ENCODE data around the gene ADNP2.

DNA sequence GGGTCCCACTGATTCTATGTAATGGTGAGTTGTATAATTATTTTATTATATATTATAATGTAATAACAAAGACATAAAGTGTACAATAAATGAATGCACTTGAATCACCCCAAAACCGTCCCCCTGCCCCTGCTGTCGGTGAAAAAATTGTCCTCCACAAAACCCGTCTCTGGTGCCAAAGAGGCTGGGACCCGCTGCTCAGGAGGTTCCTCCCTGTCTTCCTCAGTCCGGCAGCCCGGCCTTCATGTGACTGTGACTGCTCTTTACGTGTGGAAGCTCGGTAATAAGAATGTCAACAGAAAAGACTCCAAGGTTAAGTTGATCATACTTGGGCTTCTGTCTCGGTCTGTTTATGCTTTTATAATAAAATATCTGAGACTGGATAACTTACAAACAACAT is 32.7 kb upstream of the ADNP2 start:
- TF ChIP-seq, protein P1, sequence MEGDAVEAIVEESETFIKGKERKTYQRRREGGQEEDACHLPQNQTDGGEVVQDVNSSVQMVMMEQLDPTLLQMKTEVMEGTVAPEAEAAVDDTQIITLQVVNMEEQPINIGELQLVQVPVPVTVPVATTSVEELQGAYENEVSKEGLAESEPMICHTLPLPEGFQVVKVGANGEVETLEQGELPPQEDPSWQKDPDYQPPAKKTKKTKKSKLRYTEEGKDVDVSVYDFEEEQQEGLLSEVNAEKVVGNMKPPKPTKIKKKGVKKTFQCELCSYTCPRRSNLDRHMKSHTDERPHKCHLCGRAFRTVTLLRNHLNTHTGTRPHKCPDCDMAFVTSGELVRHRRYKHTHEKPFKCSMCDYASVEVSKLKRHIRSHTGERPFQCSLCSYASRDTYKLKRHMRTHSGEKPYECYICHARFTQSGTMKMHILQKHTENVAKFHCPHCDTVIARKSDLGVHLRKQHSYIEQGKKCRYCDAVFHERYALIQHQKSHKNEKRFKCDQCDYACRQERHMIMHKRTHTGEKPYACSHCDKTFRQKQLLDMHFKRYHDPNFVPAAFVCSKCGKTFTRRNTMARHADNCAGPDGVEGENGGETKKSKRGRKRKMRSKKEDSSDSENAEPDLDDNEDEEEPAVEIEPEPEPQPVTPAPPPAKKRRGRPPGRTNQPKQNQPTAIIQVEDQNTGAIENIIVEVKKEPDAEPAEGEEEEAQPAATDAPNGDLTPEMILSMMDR (IDR thresholded peaks at IDR 0.05) = no peak
- no peak for TF ChIP-seq POLR2AphosphoS5 (IDR thresholded peaks at IDR 0.05; ENCODE audit: low read depth, low read length)
